Fibroblast of lung (primary cell): ENCODE measurements around the gene GNB1L.

Experiments
- CTCF ChIP-seq, 2 donors: IDR thresholded peaks in 1 of 2; conservative IDR thresholded peaks in 1 of 2; 1 replicate in 1 of 2; 2 replicates in 1 of 2; pipeline ENCODE4 v1.5.1; 2011 to 2012; ENCODE audit warnings: low read length in 2 of 2, control low read depth in 1 of 2, inconsistent platforms in 1 of 2, low read depth in 1 of 2, mild to moderate bottlenecking in 1 of 2
- EZH2 ChIP-seq: IDR thresholded peaks from 2 replicates; pipeline ENCODE4 v1.5.1; 2012; ENCODE audit warnings: low read length, control low read depth, mild to moderate bottlenecking; ENCODE audit errors: missing control alignments

- TF ChIP-seq EZH2: no peak
- no peak for TF ChIP-seq CTCF (conservative IDR thresholded peaks at IDR 0.05 in 1 of 2, IDR thresholded peaks at IDR 0.05 in 1 of 2; ENCODE audit: low read depth in 1 of 2, low read length in 2 of 2)
Measured at GRCh38 chr22:19886605-19887255, 32.1 kb upstream of the GNB1L start.
